Measurements from ENCODE around the gene SRP68. TPM values are rescaled to one million over a fixed set of nuclear protein-coding genes. Genes with fewer than 3 reads are reported as not detected.
A peak's percentile ranks its signal among the peaks of the same experiment; 100 is the strongest.
"Not testable (repeated sequence)": the region's sequence is repeated elsewhere in the genome, so short reads cannot be mapped to it uniquely, and the experiment has no call there.

The SRP68 gene
- polyA plus RNA-seq, 3 donors = 27.4 to 47.1 (median 42.1) TPM

DNA sequence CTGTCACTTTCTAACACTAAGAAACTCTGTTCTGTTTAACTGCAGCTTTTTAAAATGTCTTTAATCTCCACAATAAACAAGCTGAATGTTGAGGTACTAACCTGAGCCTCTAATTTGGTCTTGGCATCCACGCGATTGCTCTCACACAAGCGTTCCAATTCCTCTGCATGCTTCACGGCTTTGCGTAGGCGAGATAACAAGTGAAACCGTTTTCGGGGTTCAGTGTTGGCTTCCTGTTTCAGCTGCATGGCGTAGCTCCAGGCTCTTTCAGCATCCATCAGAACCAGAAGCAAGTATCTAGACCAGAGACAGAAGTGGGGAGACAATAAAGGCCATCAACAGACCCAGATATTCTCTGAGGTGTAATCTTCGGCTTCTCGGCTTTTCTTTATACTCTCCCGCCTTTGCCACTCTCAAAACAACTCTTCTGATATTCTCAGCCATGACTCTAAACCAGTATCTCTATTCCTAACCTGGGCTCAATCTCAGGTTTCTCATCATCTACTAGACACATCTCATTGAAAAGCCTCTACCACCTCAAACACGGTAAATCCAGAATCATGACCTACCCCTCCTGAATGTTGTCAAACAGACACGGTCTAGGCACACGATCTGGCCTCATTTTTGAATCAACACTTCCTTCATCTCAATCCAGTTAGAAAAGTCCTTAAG, 8.3 kb downstream of the SRP68 start:
- 93% methylated on average over 15 of the region's 15 CpGs for WGBS (ENCODE audit: insufficient coverage)

DNA sequence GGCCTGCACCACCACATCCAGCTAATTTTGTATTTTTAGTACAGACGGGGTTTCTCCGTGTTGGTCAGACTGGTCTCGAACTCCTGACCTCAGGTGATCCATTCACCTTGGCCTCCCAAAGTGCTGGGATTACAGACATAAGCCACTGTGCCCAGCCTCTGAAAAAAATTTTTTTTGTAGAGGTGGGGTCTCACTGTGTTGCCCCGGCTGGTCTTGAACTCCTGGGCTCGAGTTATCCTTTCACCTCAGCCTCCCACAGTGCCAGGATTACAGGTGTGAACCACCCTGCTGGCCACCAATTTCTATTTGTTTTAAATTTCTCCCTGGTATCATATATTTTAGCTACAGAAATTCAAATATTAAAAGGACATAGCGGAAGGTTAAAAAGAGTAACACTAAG, 14.1 kb downstream of the SRP68 start:
- H3K4me3 ChIP-seq (replicated peaks in 1 of 3; ENCODE audit: low read depth in 2 of 3, low read length in 3 of 3); H3K4me2 ChIP-seq (replicated peaks; ENCODE audit: extremely low read depth, low read length, poor library complexity, severe bottlenecking); DNase-seq; H3K27ac ChIP-seq (ENCODE audit: low read depth in 1 of 2, low read length in 2 of 2); H3K27ac Mint-ChIP-seq; intact Hi-C loops (cut with micrococcal nuclease); H3K4me1 ChIP-seq (ENCODE audit: control insufficient read depth in 1 of 2, insufficient read depth in 2 of 2, low read length in 2 of 2); H3K9me3 ChIP-seq (replicated peaks in 1 of 2; ENCODE audit: control insufficient read depth in 1 of 2, insufficient read depth in 1 of 2, low read length in 2 of 2); H3K4me3 Mint-ChIP-seq; H2AFZ ChIP-seq (ENCODE audit: insufficient read depth, low read depth, low read length, poor library complexity, severe bottlenecking); H3K9me3 Mint-ChIP-seq; H3K4me1 Mint-ChIP-seq; H4K20me1 ChIP-seq (ENCODE audit: insufficient read depth, low read length); H3K27me3 Mint-ChIP-seq (ENCODE audit: low read depth in 3 of 3); H3K27me3 ChIP-seq (ENCODE audit: control insufficient read depth in 2 of 2, insufficient read depth in 2 of 2, low read length in 2 of 2); H3K9ac ChIP-seq (ENCODE audit: insufficient read depth, low read length, poor library complexity, severe bottlenecking); H3K79me2 ChIP-seq (ENCODE audit: insufficient read depth, low read length): not testable (repeated sequence)
- 60% methylated on average over 1 of the region's 6 CpGs for WGBS (ENCODE audit: insufficient coverage)
- H3K36me3 ChIP-seq (replicated peaks in 1 of 2; ENCODE audit: control insufficient read depth in 1 of 2, insufficient read depth in 2 of 2, low read length in 2 of 2) = peaks cover 82 to 96% of the 10 kb centered on the region in 2 donors
- H3K36me3 Mint-ChIP-seq = peaks cover 76 to 97% of the 10 kb centered on the region in 2 donors

More for the DNA sequence above, 8.3 kb downstream of the SRP68 start:
- no peak overlapping the region for H3K4me3 ChIP-seq (replicated peaks in 1 of 3; ENCODE audit: low read depth in 2 of 3, low read length in 3 of 3)
- H3K4me2 ChIP-seq (replicated peaks; ENCODE audit: extremely low read depth, low read length, poor library complexity, severe bottlenecking) = no peak overlapping the region
- H2AFZ ChIP-seq (ENCODE audit: insufficient read depth, low read depth, low read length, poor library complexity, severe bottlenecking) = no peak overlapping the region
- H3K79me2 ChIP-seq (ENCODE audit: insufficient read depth, low read length) = peaks cover 16% of the 10 kb centered on the region
- intact Hi-C loops (cut with micrococcal nuclease) = no loop called here
- H3K9me3 ChIP-seq (replicated peaks in 1 of 2; ENCODE audit: control insufficient read depth in 1 of 2, insufficient read depth in 1 of 2, low read length in 2 of 2) = no peaks in the 10 kb centered on the region
- Mint-ChIP-seq H3K4me3 (no peak overlapping the region), H3K36me3 (peaks cover 82 to 97% of the 10 kb centered on the region in 2 donors), H3K27ac (peak overlapping the region in 2 of 7 donors; percentile 38 to 70), H3K4me1 (no peaks in the 10 kb centered on the region), H3K9me3 (no peaks in the 10 kb centered on the region), H3K27me3 (ENCODE audit: low read depth in 3 of 3) (peaks cover 0 to 1% (median 0%) of the 10 kb centered on the region in 3 donors)
- no peaks in the 10 kb centered on the region for H3K27me3 ChIP-seq (ENCODE audit: control insufficient read depth in 2 of 2, insufficient read depth in 2 of 2, low read length in 2 of 2)
- DNase-seq = no peak
- H4K20me1 ChIP-seq (ENCODE audit: insufficient read depth, low read length) = peaks cover 14% of the 10 kb centered on the region
- TF ChIP-seq, protein P1, sequence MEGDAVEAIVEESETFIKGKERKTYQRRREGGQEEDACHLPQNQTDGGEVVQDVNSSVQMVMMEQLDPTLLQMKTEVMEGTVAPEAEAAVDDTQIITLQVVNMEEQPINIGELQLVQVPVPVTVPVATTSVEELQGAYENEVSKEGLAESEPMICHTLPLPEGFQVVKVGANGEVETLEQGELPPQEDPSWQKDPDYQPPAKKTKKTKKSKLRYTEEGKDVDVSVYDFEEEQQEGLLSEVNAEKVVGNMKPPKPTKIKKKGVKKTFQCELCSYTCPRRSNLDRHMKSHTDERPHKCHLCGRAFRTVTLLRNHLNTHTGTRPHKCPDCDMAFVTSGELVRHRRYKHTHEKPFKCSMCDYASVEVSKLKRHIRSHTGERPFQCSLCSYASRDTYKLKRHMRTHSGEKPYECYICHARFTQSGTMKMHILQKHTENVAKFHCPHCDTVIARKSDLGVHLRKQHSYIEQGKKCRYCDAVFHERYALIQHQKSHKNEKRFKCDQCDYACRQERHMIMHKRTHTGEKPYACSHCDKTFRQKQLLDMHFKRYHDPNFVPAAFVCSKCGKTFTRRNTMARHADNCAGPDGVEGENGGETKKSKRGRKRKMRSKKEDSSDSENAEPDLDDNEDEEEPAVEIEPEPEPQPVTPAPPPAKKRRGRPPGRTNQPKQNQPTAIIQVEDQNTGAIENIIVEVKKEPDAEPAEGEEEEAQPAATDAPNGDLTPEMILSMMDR (IDR thresholded peaks at IDR 0.05) = no peak
- no peak overlapping the region for H3K9ac ChIP-seq (ENCODE audit: insufficient read depth, low read length, poor library complexity, severe bottlenecking)
- H3K4me1 ChIP-seq (ENCODE audit: control insufficient read depth in 1 of 2, insufficient read depth in 2 of 2, low read length in 2 of 2) = no peaks in the 10 kb centered on the region
- H3K27ac ChIP-seq (ENCODE audit: low read depth in 1 of 2, low read length in 2 of 2) = no peak overlapping the region
- H3K36me3 ChIP-seq (replicated peaks in 1 of 2; ENCODE audit: control insufficient read depth in 1 of 2, insufficient read depth in 2 of 2, low read length in 2 of 2) = peaks cover 81 to 93% of the 10 kb centered on the region in 2 donors
